Suprapubic skin (tissue), 4 donors: ENCODE results near the gene RUSF1. TPM values are rescaled to one million over a fixed set of nuclear protein-coding genes. Genes with fewer than 3 reads are reported as not detected.

Experiments used
- DNase-seq, 2 donors: peaks; one replicate each; pipeline ENCODE4 v3.0.0-alpha.2; 2019; ENCODE audit warnings: low spot score in 2 of 2
- H3K27ac ChIP-seq: fragments of 200-600 bp; sonication (generic); one replicate; pipeline ENCODE4 v1.5.1; 2019
- H3K27me3 ChIP-seq: fragments of 200-600 bp; sonication (generic); one replicate; pipeline ENCODE4 v1.5.1; 2019
- H3K36me3 ChIP-seq: fragments of 200-600 bp; sonication (generic); one replicate; pipeline ENCODE4 v1.5.1; 2019
- H3K4me1 ChIP-seq: fragments of 200-600 bp; sonication (generic); one replicate; pipeline ENCODE4 v1.5.1; 2019
- H3K4me3 ChIP-seq: fragments of 200-600 bp; sonication (generic); one replicate; pipeline ENCODE4 v1.5.1; 2019; ENCODE audit warnings: mild to moderate bottlenecking
- H3K9me3 ChIP-seq: fragments of 200-600 bp; sonication (generic); one replicate; pipeline ENCODE4 v1.5.1; 2019
- EP300 ChIP-seq: sonication (generic); formaldehyde crosslinking; IDR thresholded peaks from one replicate; pipeline ENCODE4 v1.6.1; 2017; ENCODE audit warnings: antibody characterized with exemption
- POLR2A ChIP-seq, 2 donors: fragments of 450-650 bp; IDR thresholded peaks; one replicate each; pipeline ENCODE4 v1.6.1; 2017; ENCODE audit warnings: antibody characterized with exemption in 2 of 2, mild to moderate bottlenecking in 2 of 2, moderate library complexity in 2 of 2
- POLR2AphosphoS5 ChIP-seq, 3 donors: sonication (generic); formaldehyde crosslinking; IDR thresholded peaks; one replicate each; pipeline ENCODE4 v1.6.1; 2017; ENCODE audit warnings: antibody characterized with exemption in 3 of 3
- WGBS: methylation state at CpG from one replicate; pipeline ENCODE4 v1.1.5; 2018; 5-methylcytosine and 5-hydroxymethylcytosine counted together
- total RNA-seq, 4 donors: library from RNA; depleted of rRNA; stranded (reverse); fragments of >200 nt; gene quantifications; one replicate each; pipeline ENCODE4 v1.1.0, GENCODE V29; 2016
- TF ChIP-seq, protein P1 (sequence below), 2 donors: fragments of 200-600 bp in 1 of 2; fragments of 450-650 bp in 1 of 2; sonication (generic) in 1 of 2; IDR thresholded peaks; one replicate each; pipeline ENCODE4 v1.5.1; 2016 to 2019; ENCODE audit warnings: antibody characterized with exemption in 2 of 2, mild to moderate bottlenecking in 1 of 2, moderate library complexity in 1 of 2

Gene RUSF1
- total RNA-seq, 4 donors from 2014 or later = 44.6 to 109 (median 56.1) TPM

DNA sequence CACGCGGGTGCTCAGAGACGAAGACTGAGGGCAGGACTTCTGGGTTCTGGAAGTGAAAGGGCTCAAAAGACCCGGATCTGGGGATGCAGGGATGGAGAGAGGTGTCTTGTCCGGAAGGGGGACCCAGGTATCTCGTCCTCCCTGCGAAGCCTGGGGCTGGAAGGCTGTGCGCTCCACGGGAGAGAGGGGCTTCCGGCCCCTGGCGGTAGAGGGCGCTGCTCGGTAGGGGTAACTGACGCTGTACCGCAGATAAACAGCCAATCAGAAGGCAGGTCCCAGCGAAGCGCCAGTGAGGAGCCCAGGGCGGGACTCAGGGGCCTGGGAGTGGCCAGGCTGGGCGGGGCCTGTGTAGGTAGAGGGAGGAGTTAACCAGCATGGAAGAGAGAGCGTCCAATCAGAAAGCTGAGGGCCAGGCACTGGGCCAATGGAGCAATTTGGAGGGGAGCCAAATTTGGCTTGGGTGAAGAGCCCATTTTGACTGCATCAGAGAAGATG, 35.4 kb downstream of the RUSF1 start:
- Histone ChIP-seq H3K9me3 (no peaks in the 10 kb centered on the region), H3K27me3 (no peaks in the 10 kb centered on the region), H3K4me3 (peak overlapping the region; percentile 67), H3K4me1 (peaks cover 55% of the 10 kb centered on the region), H3K36me3 (peaks cover 36% of the 10 kb centered on the region), H3K27ac (peak overlapping the region; percentile 89)
- DNase-seq = peak; percentile 95 to 96
- TF ChIP-seq POLR2A (IDR thresholded peaks at IDR 0.05) (no peak), POLR2AphosphoS5 (IDR thresholded peaks at IDR 0.05) (peak in 1 of 3 donors; percentile 55)
- TF ChIP-seq, protein P1, sequence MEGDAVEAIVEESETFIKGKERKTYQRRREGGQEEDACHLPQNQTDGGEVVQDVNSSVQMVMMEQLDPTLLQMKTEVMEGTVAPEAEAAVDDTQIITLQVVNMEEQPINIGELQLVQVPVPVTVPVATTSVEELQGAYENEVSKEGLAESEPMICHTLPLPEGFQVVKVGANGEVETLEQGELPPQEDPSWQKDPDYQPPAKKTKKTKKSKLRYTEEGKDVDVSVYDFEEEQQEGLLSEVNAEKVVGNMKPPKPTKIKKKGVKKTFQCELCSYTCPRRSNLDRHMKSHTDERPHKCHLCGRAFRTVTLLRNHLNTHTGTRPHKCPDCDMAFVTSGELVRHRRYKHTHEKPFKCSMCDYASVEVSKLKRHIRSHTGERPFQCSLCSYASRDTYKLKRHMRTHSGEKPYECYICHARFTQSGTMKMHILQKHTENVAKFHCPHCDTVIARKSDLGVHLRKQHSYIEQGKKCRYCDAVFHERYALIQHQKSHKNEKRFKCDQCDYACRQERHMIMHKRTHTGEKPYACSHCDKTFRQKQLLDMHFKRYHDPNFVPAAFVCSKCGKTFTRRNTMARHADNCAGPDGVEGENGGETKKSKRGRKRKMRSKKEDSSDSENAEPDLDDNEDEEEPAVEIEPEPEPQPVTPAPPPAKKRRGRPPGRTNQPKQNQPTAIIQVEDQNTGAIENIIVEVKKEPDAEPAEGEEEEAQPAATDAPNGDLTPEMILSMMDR (IDR thresholded peaks at IDR 0.05) = peak; percentile 40 to 80
- 28% methylated on average over 19 of the region's 20 CpGs for WGBS

DNA sequence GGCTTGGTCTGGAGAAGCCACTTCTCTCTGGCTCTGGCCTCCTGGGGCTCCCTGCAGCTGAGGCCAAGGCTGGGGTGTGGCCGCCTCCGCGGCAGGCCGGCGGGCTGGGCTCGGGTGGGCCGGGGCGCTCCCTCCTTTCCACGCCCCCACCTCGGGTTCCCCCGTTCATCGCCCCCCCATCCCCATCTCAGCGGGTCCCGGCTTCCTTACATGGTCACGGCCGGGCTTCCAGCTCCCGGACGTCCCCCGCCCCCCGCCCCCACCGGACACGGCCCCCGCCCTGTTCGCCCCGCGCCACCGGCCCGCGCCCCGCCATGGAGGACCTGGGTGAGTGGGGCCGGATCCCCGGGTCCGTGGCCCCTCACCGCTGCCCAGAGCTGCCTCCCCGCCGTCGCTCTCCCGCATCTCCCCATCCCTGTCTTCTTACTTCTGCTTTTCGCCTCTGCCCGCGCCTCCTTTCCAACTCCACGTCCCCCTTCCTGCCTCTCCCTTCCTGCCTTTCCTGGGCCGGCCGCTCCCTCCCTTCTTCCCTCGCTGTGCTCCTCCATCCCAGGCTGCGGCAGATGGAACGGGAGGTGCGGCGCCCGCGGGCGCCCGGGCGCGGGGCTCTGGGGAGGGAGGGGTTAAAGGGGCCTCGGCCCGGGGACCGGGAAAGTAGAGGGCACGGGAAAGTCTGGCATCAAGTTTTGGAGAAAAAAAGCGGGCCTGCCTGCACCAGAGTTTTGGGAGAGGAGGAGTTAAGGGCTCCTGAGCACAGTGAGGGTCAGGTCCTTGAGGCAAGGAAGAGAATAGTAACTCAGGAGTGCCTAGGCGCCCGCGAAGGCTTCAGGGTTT, 36.1 kb downstream of the RUSF1 start, which contains the start of gene TGFB1I1:
Gene TGFB1I1, plus strand, starts transcription at position 278 of the 834 bp plus-strand sequence. Its CDS starts 37 bp downstream, at position 315.
- H3K4me1 ChIP-seq = peaks cover 52% of the 10 kb centered on the region
- DNase-seq = peak in 1 of 2 donors; percentile 84
- H3K9me3 ChIP-seq = no peaks in the 10 kb centered on the region
- peak within 1 kb of the TSS; percentile 89 for H3K27ac ChIP-seq
- H3K36me3 ChIP-seq = peaks cover 32% of the 10 kb centered on the region
- under 1% methylated on average over 30 of the region's 63 CpGs for WGBS
- H3K4me3 ChIP-seq = peak within 1 kb of the TSS; percentile 67
- TF ChIP-seq, protein P1 (IDR thresholded peaks at IDR 0.05) = no peak
- TF ChIP-seq EP300 = no peak
- no peak for TF ChIP-seq POLR2A (IDR thresholded peaks at IDR 0.05)
- no peak for TF ChIP-seq POLR2AphosphoS5 (IDR thresholded peaks at IDR 0.05)
- H3K27me3 ChIP-seq = no peaks in the 10 kb centered on the region

DNA sequence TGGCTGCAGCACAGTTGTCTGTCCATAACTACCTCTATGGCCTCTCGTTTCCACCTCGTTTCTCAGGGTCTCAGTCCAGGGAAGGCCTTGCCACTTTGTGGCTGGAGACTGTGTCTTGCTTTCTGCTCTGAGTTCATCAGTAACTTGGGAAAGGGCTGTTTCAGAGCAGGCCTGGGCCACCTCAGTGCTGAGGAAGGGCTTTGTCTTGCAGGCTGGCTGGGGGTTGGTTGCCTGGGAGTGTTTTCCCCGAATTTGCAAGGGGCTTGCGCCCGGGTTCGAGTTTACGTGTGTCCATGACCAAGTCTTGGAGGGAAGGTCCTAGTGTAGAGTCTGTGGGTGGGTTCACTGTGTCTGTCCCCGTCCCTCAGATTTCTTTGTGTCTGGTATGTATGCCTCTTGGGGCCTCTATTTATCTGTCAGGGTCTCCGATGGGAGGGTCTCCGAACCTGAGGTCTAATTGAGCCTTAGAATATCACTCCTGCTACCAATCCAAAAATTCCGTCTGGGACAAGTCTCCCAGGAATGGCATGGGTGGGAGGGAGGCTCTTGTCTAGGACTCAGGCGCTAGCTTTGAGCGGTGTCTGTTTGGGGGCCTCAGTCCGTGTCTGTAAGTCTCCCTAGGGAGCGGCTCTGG, 36.8 kb downstream of the RUSF1 start:
- H3K9me3 ChIP-seq = no peaks in the 10 kb centered on the region
- no peaks in the 10 kb centered on the region for H3K27me3 ChIP-seq
- H3K4me3 ChIP-seq = peak overlapping the region; percentile 67
- DNase-seq = no peak
- H3K4me1 ChIP-seq = peaks cover 46% of the 10 kb centered on the region
- peaks cover 32% of the 10 kb centered on the region for H3K36me3 ChIP-seq
- TF ChIP-seq POLR2AphosphoS5 (IDR thresholded peaks at IDR 0.05) = no peak
- TF ChIP-seq EP300 = no peak
- H3K27ac ChIP-seq = peak overlapping the region; percentile 89
- 46% methylated on average over 3 of the region's 15 CpGs for WGBS

DNA sequence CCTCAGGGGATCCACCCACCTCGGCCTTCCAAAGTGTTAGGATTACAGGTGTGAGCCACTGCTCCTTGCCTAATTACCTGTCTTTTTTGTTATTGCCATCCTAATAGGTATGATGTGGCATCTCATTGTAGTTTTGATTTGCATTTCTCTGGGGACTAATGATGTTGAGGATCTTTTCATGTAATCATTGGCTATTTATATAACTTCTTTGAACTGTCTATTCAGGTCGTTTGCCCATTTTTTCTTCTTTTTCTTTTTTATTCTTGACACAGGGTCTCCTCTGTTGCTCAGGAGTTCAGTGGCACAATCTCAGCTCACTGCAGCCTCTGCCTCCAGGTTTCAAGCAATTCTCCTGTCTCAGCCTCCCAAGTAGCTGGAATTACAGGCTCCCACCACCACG, 37.6 kb downstream of the RUSF1 start:
- no peaks in the 10 kb centered on the region for H3K9me3 ChIP-seq
- H3K4me3 ChIP-seq = no peak overlapping the region
- peaks cover 38% of the 10 kb centered on the region for H3K4me1 ChIP-seq
- H3K36me3 ChIP-seq = peaks cover 32% of the 10 kb centered on the region
- no peak overlapping the region for H3K27ac ChIP-seq
- TF ChIP-seq POLR2AphosphoS5 (IDR thresholded peaks at IDR 0.05) (no peak), EP300 (no peak), POLR2A (IDR thresholded peaks at IDR 0.05) (no peak)
- TF ChIP-seq, protein P1 (IDR thresholded peaks at IDR 0.05) = no peak
- no peaks in the 10 kb centered on the region for H3K27me3 ChIP-seq
- DNase-seq = no peak
- 78% methylated on average over 3 of the region's 3 CpGs for WGBS

DNA sequence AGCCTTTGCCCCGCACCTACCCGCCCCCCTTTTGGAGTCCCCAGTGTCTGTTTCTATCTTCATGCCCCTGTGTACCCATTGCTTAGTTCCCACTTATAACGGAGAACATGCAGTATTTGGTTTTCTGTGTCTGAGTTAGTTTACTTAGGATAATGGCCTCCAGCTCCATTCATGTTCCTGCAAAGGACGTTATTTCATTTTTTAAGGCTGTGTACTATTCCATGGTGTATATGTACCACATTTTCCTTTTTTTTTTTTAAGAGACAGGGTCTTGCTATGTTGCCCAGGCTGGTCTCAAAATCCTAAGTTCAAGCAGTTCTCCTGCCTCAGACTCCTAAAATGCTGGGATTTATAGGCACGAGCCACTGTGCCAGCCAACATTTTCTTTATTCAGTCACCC, 40.3 kb downstream of the RUSF1 start:
- H3K27ac ChIP-seq = no peak overlapping the region
- H3K4me1 ChIP-seq = peaks cover 22% of the 10 kb centered on the region
- TF ChIP-seq POLR2A (IDR thresholded peaks at IDR 0.05) (no peak), POLR2AphosphoS5 (IDR thresholded peaks at IDR 0.05) (no peak), EP300 (no peak)
- TF ChIP-seq, protein P1 (IDR thresholded peaks at IDR 0.05) = no peak
- H3K27me3 ChIP-seq = no peaks in the 10 kb centered on the region
- H3K9me3 ChIP-seq = no peaks in the 10 kb centered on the region
- H3K36me3 ChIP-seq = peaks cover 40% of the 10 kb centered on the region
- no peak for DNase-seq
- WGBS = 91% methylated on average over 5 of the region's 5 CpGs
- no peak overlapping the region for H3K4me3 ChIP-seq
